ENCODE results near the gene CCDC171.

DNA sequence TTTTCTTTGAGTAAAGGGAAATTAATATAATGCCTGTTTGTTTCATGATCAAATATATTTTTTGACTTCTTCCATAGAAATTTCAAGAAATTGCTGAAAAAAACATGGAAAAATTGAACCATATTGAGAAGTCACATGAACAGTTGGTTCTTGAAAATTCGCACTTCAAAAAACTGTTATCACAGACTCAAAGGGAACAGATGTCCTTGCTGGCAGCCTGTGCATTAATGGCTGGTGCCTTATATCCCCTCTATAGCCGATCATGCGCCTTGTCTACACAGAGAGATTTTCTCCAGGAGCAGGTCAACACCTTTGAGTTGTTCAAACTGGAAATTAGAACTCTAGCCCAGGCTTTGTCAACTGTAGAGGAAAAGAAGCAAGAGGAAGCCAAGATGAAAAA is 191.4 kb downstream of the CCDC171 start:
- TF ChIP-seq POLR2AphosphoS5 (IDR thresholded peaks at IDR 0.05; ENCODE audit: low read depth): no peak
- TF ChIP-seq, protein P1, sequence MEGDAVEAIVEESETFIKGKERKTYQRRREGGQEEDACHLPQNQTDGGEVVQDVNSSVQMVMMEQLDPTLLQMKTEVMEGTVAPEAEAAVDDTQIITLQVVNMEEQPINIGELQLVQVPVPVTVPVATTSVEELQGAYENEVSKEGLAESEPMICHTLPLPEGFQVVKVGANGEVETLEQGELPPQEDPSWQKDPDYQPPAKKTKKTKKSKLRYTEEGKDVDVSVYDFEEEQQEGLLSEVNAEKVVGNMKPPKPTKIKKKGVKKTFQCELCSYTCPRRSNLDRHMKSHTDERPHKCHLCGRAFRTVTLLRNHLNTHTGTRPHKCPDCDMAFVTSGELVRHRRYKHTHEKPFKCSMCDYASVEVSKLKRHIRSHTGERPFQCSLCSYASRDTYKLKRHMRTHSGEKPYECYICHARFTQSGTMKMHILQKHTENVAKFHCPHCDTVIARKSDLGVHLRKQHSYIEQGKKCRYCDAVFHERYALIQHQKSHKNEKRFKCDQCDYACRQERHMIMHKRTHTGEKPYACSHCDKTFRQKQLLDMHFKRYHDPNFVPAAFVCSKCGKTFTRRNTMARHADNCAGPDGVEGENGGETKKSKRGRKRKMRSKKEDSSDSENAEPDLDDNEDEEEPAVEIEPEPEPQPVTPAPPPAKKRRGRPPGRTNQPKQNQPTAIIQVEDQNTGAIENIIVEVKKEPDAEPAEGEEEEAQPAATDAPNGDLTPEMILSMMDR (IDR thresholded peaks at IDR 0.05; ENCODE audit: insufficient read depth, low read length): no peak
- no peak for TF ChIP-seq GABPA (IDR thresholded peaks at IDR 0.05; ENCODE audit: low read depth)
- TF ChIP-seq, protein P2, sequence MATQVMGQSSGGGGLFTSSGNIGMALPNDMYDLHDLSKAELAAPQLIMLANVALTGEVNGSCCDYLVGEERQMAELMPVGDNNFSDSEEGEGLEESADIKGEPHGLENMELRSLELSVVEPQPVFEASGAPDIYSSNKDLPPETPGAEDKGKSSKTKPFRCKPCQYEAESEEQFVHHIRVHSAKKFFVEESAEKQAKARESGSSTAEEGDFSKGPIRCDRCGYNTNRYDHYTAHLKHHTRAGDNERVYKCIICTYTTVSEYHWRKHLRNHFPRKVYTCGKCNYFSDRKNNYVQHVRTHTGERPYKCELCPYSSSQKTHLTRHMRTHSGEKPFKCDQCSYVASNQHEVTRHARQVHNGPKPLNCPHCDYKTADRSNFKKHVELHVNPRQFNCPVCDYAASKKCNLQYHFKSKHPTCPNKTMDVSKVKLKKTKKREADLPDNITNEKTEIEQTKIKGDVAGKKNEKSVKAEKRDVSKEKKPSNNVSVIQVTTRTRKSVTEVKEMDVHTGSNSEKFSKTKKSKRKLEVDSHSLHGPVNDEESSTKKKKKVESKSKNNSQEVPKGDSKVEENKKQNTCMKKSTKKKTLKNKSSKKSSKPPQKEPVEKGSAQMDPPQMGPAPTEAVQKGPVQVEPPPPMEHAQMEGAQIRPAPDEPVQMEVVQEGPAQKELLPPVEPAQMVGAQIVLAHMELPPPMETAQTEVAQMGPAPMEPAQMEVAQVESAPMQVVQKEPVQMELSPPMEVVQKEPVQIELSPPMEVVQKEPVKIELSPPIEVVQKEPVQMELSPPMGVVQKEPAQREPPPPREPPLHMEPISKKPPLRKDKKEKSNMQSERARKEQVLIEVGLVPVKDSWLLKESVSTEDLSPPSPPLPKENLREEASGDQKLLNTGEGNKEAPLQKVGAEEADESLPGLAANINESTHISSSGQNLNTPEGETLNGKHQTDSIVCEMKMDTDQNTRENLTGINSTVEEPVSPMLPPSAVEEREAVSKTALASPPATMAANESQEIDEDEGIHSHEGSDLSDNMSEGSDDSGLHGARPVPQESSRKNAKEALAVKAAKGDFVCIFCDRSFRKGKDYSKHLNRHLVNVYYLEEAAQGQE (IDR thresholded peaks at IDR 0.05; ENCODE audit: insufficient replicate concordance, low read depth): no peak
- TF ChIP-seq SPI1 (IDR thresholded peaks at IDR 0.05; ENCODE audit: borderline replicate concordance, low read depth): no peak

Data from HL-60 (cell line).